Measurements from ENCODE around the gene MEF2C. TPM values are rescaled to one million over a fixed set of nuclear protein-coding genes. Genes with fewer than 3 reads are reported as not detected.

The MEF2C gene
- total and polyA plus RNA-seq, 2 experiments from 2014 or later = 3.2 to 3.4 TPM

DNA sequence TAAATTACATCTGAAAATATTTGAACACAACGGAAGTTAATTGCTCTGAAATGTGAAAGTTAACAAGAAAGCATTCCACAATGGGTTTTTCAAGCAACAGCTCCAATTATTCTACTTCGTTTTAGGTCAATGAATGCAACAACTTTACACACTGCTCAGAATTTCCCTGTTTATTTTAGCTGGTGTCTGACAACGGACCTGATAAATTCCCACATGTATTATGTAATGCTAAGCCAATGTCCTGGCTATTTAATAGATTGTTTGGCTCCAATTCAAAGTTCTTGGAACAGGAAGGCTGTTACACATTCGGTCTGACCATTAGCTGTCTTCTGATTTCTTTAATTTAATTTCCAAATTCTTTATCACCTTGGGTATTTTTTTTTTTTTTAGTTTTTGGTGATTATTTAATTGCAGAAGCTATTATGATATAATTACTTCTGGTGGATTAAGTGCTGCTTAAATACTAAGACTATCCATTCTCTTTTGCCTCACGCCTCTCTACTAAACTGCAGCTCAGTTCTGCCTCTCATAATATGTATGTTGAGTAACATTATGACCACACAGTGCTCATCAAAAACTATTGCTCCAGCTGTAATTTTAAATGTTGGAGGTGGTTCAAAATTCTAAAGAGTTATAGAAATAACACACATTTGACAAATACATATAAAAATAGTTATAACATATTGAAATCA is 57.9 kb downstream of the MEF2C start:
- Histone ChIP-seq H3K9me3 (ENCODE audit: low read depth) (no peaks in the 10 kb centered on the region), H3F3A (ENCODE audit: insufficient read depth) (peaks cover 34% of the 10 kb centered on the region), H3K27ac (no peak overlapping the region), H3K4me2 (ENCODE audit: unreplicated experiment) (peak overlapping the region; percentile 45), H3K27me3 (replicated peaks; ENCODE audit: insufficient read depth) (no peaks in the 10 kb centered on the region), H2AFZ (peak overlapping the region; percentile 25), H3K4me1 (ENCODE audit: insufficient read depth) (peaks cover 51% of the 10 kb centered on the region), H4K20me1 (ENCODE audit: insufficient read depth) (no peaks in the 10 kb centered on the region), H3K9ac (no peak overlapping the region), H3K36me3 (ENCODE audit: low read depth) (no peaks in the 10 kb centered on the region), H3K9me2 (ENCODE audit: insufficient read depth) (no peaks in the 10 kb centered on the region), H3K4me3 (0 out of 2 replicates have a peak overlapping the region, but pooled peaks have one; percentile 19), H3K79me2 (ENCODE audit: insufficient read depth) (no peaks in the 10 kb centered on the region)
- WGBS, 2 experiments (ENCODE audit: low coverage in 1 of 2, low lambda C conversion rate in 2 of 2, missing lambda C conversion rate in 2 of 2) = 23 to 28% methylated on average over 5 of the region's 5 CpGs
- in situ Hi-C loops (cut with MboI) = no loop called here
- no peak for TF ChIP-seq EZH2phosphoT487 (IDR thresholded peaks at IDR 0.05; ENCODE audit: insufficient read depth, low read depth)
- TF ChIP-seq EZH2 (IDR thresholded peaks at IDR 0.05; ENCODE audit: insufficient read depth, poor library complexity, severe bottlenecking) = no peak
- DNase-seq = peak; percentile 79

DNA sequence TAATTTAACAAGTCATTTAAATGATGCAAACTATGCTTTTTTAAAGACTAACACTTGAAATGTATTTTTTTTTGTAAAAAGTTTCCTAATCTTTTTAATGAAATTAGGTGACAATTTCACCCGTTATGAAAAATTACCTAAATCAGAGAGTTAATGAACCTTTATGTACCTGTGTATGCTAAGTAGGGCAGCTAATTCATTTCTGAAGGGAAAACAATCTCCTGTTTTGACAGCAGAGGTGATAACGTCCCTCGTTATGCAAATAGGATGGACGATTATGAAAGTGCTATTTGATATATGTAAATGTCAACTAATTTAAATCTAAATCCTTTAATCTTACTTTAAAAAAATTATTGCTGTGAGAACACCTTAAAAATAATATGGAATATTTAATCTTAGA is 58.8 kb downstream of the MEF2C start:
- DNase-seq = no peak
- TF ChIP-seq EZH2phosphoT487 (IDR thresholded peaks at IDR 0.05; ENCODE audit: insufficient read depth, low read depth) (no peak), EZH2 (IDR thresholded peaks at IDR 0.05; ENCODE audit: insufficient read depth, poor library complexity, severe bottlenecking) (no peak)
- 71 to 72% methylated on average over 4 of the region's 4 CpGs for WGBS, 2 experiments (ENCODE audit: low coverage in 1 of 2, low lambda C conversion rate in 2 of 2, missing lambda C conversion rate in 2 of 2)
- H3K79me2 ChIP-seq (ENCODE audit: insufficient read depth) = no peaks in the 10 kb centered on the region
- no peak overlapping the region for H2AFZ ChIP-seq
- H3K4me2 ChIP-seq (ENCODE audit: unreplicated experiment) = peak overlapping the region; percentile 45
- H3K9ac ChIP-seq = no peak overlapping the region
- no peaks in the 10 kb centered on the region for H3K36me3 ChIP-seq (ENCODE audit: low read depth)
- peaks cover 45% of the 10 kb centered on the region for H3K4me1 ChIP-seq (ENCODE audit: insufficient read depth)
- H3K4me3 ChIP-seq = no peak overlapping the region
- in situ Hi-C loops (cut with MboI) = no loop called here
- H3K9me3 ChIP-seq (ENCODE audit: low read depth) = no peaks in the 10 kb centered on the region
- H3K9me2 ChIP-seq (ENCODE audit: insufficient read depth) = no peaks in the 10 kb centered on the region
- H3K27ac ChIP-seq = no peak overlapping the region
- no peaks in the 10 kb centered on the region for H3K27me3 ChIP-seq (replicated peaks; ENCODE audit: insufficient read depth)
- H4K20me1 ChIP-seq (ENCODE audit: insufficient read depth) = no peaks in the 10 kb centered on the region
- peaks cover 34% of the 10 kb centered on the region for H3F3A ChIP-seq (ENCODE audit: insufficient read depth)

DNA sequence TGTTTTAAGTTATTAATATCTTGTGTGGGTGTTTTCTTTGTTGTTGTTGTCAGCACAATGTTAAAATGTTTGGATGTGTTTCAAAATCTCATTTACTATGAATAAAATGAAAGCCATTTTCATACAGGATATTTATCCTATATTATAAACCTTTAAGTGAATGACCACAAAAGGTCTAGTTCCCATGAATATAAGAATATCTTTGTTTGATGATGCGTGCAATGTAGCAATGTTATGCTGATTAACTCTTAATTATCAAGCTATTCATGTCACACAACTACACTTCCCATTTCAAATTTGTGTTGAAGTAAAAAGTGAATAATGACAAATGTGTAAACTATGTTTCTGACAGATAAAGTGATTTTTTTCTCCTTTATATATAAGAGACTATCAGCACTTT is 59.8 kb downstream of the MEF2C start:
- WGBS, 2 experiments (ENCODE audit: low coverage in 1 of 2, low lambda C conversion rate in 2 of 2, missing lambda C conversion rate in 2 of 2) = 98 to 100% methylated on average over 1 of the region's 1 CpG

DNA sequence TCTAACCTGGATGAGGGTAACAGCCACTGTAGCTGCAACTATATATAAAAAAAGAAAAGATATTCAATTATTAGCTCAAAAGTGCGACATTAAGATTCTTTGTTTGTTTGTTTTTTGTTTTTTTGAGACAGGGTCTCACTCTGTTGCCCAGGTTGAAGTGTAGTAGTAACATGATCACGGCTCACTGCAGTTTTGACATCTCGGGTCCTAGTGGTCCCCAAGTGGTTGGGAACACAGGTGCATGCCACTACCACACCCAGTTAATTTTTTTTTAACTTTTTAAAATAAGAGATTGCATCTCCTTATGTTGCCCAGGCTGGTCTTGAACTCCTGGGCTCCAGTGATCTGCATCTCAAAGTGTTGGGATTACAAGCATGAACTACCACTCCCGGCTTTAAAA is 61.8 kb downstream of the MEF2C start:
- Histone ChIP-seq H3F3A (ENCODE audit: insufficient read depth) (peaks cover 7% of the 10 kb centered on the region), H3K27ac (no peak overlapping the region), H3K9me3 (ENCODE audit: low read depth) (no peaks in the 10 kb centered on the region), H3K4me3 (no peak overlapping the region), H3K36me3 (ENCODE audit: low read depth) (no peaks in the 10 kb centered on the region), H3K27me3 (replicated peaks; ENCODE audit: insufficient read depth) (no peaks in the 10 kb centered on the region), H3K9ac (no peak overlapping the region), H3K9me2 (ENCODE audit: insufficient read depth) (no peaks in the 10 kb centered on the region), H3K4me2 (ENCODE audit: unreplicated experiment) (no peak overlapping the region), H2AFZ (no peak overlapping the region), H3K79me2 (ENCODE audit: insufficient read depth) (no peaks in the 10 kb centered on the region), H4K20me1 (ENCODE audit: insufficient read depth) (no peaks in the 10 kb centered on the region), H3K4me1 (ENCODE audit: insufficient read depth) (peaks cover 17% of the 10 kb centered on the region)
- TF ChIP-seq EZH2 (IDR thresholded peaks at IDR 0.05; ENCODE audit: insufficient read depth, poor library complexity, severe bottlenecking) (no peak), EZH2phosphoT487 (IDR thresholded peaks at IDR 0.05; ENCODE audit: insufficient read depth, low read depth) (no peak)
- in situ Hi-C loops (cut with MboI) = no loop called here
- DNase-seq = no peak
- WGBS, 2 experiments (ENCODE audit: low coverage in 1 of 2, low lambda C conversion rate in 2 of 2, missing lambda C conversion rate in 2 of 2) = 94 to 96% methylated on average over 4 of the region's 4 CpGs

More for the DNA sequence above, 59.8 kb downstream of the MEF2C start:
- in situ Hi-C loops (cut with MboI) = no loop called here
- Histone ChIP-seq H3K27ac (no peak overlapping the region), H3K27me3 (replicated peaks; ENCODE audit: insufficient read depth) (no peaks in the 10 kb centered on the region), H3K4me2 (ENCODE audit: unreplicated experiment) (no peak overlapping the region), H3K4me1 (ENCODE audit: insufficient read depth) (peaks cover 37% of the 10 kb centered on the region), H3F3A (ENCODE audit: insufficient read depth) (peaks cover 27% of the 10 kb centered on the region), H3K9ac (no peak overlapping the region), H3K9me3 (ENCODE audit: low read depth) (no peaks in the 10 kb centered on the region), H3K79me2 (ENCODE audit: insufficient read depth) (no peaks in the 10 kb centered on the region), H2AFZ (no peak overlapping the region), H3K9me2 (ENCODE audit: insufficient read depth) (no peaks in the 10 kb centered on the region), H4K20me1 (ENCODE audit: insufficient read depth) (no peaks in the 10 kb centered on the region), H3K36me3 (ENCODE audit: low read depth) (no peaks in the 10 kb centered on the region), H3K4me3 (no peak overlapping the region)
- DNase-seq = no peak
- TF ChIP-seq EZH2 (IDR thresholded peaks at IDR 0.05; ENCODE audit: insufficient read depth, poor library complexity, severe bottlenecking) (no peak), EZH2phosphoT487 (IDR thresholded peaks at IDR 0.05; ENCODE audit: insufficient read depth, low read depth) (no peak)

Data from GM23248 (cell line).